Retinal pigment epithelial cell (primary cell): Measurements from ENCODE around the gene C1QTNF4.
A peak's percentile ranks its signal among the peaks of the same experiment; 100 is the strongest.

Experiments used
- DNase-seq: peaks from one replicate; pipeline ENCODE4 v3.0.0-alpha.2; 2010; ENCODE audit warnings: low read depth
- H3K4me3 ChIP-seq: 2 replicates; pipeline ENCODE4 v1.5.1; 2011; ENCODE audit warnings: mild to moderate bottlenecking, low read length, control low read depth, moderate library complexity
- CTCF ChIP-seq: conservative IDR thresholded peaks from 2 replicates; pipeline ENCODE4 v1.5.1; 2011; ENCODE audit warnings: low read depth, low read length, control low read depth, inconsistent platforms

The C1QTNF4 gene

GRCh38 chr11:47572715-47573255 lies 21.4 kb downstream of the C1QTNF4 start:
- no peak for TF ChIP-seq CTCF
- no peak for DNase-seq
- no peak overlapping the region for H3K4me3 ChIP-seq

- no peak for TF ChIP-seq CTCF
- no peak for DNase-seq
- no peak overlapping the region for H3K4me3 ChIP-seq
These were observed 22.3 kb downstream of the C1QTNF4 start for GRCh38 chr11:47571895-47572294.

GRCh38 chr11:47571357-47571729 lies 22.9 kb downstream of the C1QTNF4 start:
- DNase-seq, result no peak
- no peak overlapping the region for H3K4me3 ChIP-seq

GRCh38 chr11:47570651-47571356 lies 23.4 kb downstream of the C1QTNF4 start:
- DNase-seq, result no peak
- TF ChIP-seq CTCF, result no peak
- no peak overlapping the region for H3K4me3 ChIP-seq

More at GRCh38 chr11:47571357-47571729, 22.9 kb downstream of the C1QTNF4 start:
- no peak for TF ChIP-seq CTCF

- no peak for DNase-seq
- H3K4me3 ChIP-seq, result no peak overlapping the region
- no peak for TF ChIP-seq CTCF
These were observed 24.6 kb downstream of the C1QTNF4 start for GRCh38 chr11:47569646-47570045.

- DNase-seq, result no peak
- peak overlapping the region; percentile 81 for H3K4me3 ChIP-seq
- TF ChIP-seq CTCF, result no peak
These were observed 28.0 kb downstream of the C1QTNF4 start for GRCh38 chr11:47566149-47566698.
